ENCODE data around the gene DNPH1.

DNA sequence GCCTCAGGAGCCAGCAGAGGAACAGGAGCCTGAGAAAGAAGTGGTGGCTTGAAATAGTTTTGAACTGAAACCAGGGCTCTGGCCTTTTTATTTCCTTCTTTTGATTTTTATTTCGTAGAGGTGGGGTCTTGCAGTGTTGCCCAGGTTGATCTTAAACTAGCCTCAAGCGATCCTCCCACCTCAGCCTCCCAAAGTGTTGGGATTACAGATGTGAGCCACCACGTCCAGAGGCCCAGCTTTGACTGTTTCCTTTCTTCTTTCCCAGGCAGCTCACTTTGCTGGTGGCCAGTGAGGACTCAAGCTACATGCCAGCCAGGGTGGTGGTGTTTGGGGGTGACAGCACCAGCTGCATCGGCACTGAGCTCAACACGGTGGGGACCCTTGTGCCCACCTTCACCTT lies 26.8 kb downstream of the DNPH1 start:
- TF ChIP-seq POLR2A (IDR thresholded peaks at IDR 0.05): no peak
- TF ChIP-seq, protein P1, sequence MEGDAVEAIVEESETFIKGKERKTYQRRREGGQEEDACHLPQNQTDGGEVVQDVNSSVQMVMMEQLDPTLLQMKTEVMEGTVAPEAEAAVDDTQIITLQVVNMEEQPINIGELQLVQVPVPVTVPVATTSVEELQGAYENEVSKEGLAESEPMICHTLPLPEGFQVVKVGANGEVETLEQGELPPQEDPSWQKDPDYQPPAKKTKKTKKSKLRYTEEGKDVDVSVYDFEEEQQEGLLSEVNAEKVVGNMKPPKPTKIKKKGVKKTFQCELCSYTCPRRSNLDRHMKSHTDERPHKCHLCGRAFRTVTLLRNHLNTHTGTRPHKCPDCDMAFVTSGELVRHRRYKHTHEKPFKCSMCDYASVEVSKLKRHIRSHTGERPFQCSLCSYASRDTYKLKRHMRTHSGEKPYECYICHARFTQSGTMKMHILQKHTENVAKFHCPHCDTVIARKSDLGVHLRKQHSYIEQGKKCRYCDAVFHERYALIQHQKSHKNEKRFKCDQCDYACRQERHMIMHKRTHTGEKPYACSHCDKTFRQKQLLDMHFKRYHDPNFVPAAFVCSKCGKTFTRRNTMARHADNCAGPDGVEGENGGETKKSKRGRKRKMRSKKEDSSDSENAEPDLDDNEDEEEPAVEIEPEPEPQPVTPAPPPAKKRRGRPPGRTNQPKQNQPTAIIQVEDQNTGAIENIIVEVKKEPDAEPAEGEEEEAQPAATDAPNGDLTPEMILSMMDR (IDR thresholded peaks at IDR 0.05): no peak
- no peak for TF ChIP-seq POLR2AphosphoS5 (IDR thresholded peaks at IDR 0.05)
- no peak for TF ChIP-seq EP300 (IDR thresholded peaks at IDR 0.05)
